ENCODE data around the gene TNKS1BP1. TPM values are rescaled to one million over a fixed set of nuclear protein-coding genes. Genes with fewer than 3 reads are reported as not detected.

The TNKS1BP1 gene
- total RNA-seq, 1 experiment from 2014 or later: 120 TPM

- Histone ChIP-seq H3K4me3 (ENCODE audit: low read depth, low read length) (no peak overlapping the region), H3K4me1 (peaks cover 20% of the 10 kb centered on the region), H3K9me3 (no peaks in the 10 kb centered on the region), H3K36me3 (ENCODE audit: control insufficient read depth, insufficient read depth, low read length) (no peaks in the 10 kb centered on the region), H3K27me3 (replicated peaks; ENCODE audit: control insufficient read depth, insufficient read depth, low read length) (no peaks in the 10 kb centered on the region)
- peaks cover 2% of the 10 kb centered on the region for H3K27me3 Mint-ChIP-seq (ENCODE audit: insufficient read depth, unreplicated experiment)
- TF ChIP-seq CTCF (IDR thresholded peaks at IDR 0.05; ENCODE audit: insufficient read depth in 1 of 2, low read depth in 1 of 2, low read length in 1 of 2, severe bottlenecking in 1 of 2, unreplicated experiment in 1 of 2): no peak
- no peak overlapping the region for H3K27ac Mint-ChIP-seq (ENCODE audit: unreplicated experiment)
- H3K4me3 Mint-ChIP-seq (ENCODE audit: unreplicated experiment): no peak overlapping the region
- intact Hi-C loops (cut with micrococcal nuclease; ENCODE audit: unreplicated experiment): no loop called here
- ChIA-PET CTCF (interaction anchor here (1.0 to 1.9 kb wide), 3 partner anchors 11 to 27 kb away, joined by 3 to 6 read pairs (median 4); no protein-coding TSS in a partner anchor), POLR2A (no interaction called here)
- BruUV-seq (replicated peaks): no TSS peak
- peaks cover 6% of the 10 kb centered on the region for H3K36me3 Mint-ChIP-seq (ENCODE audit: insufficient read depth, unreplicated experiment)
- H3K4me1 Mint-ChIP-seq (ENCODE audit: low read depth, unreplicated experiment): peaks cover 22% of the 10 kb centered on the region
- H3K9me3 Mint-ChIP-seq (ENCODE audit: unreplicated experiment): peaks cover 5% of the 10 kb centered on the region
- DNase-seq: no peak
These were observed 45.6 kb downstream of the TNKS1BP1 start for GRCh38 chr11:57279116-57279515.

GRCh38 chr11:57278721-57279095 lies 46.0 kb downstream of the TNKS1BP1 start:
- BruUV-seq (replicated peaks): no TSS peak
- intact Hi-C loops (cut with micrococcal nuclease; ENCODE audit: unreplicated experiment): loop anchor here (1.0 kb wide), 5 partner anchors 15 to 437 kb away; no protein-coding TSS in a partner anchor
- Mint-ChIP-seq H3K4me3 (ENCODE audit: unreplicated experiment) (no peak overlapping the region), H3K27ac (ENCODE audit: unreplicated experiment) (peak overlapping the region; percentile 78), H3K4me1 (ENCODE audit: low read depth, unreplicated experiment) (peaks cover 22% of the 10 kb centered on the region), H3K9me3 (ENCODE audit: unreplicated experiment) (peaks cover 9% of the 10 kb centered on the region), H3K36me3 (ENCODE audit: insufficient read depth, unreplicated experiment) (peaks cover 6% of the 10 kb centered on the region), H3K27me3 (ENCODE audit: insufficient read depth, unreplicated experiment) (peaks cover 3% of the 10 kb centered on the region)
- Histone ChIP-seq H3K4me1 (peaks cover 16% of the 10 kb centered on the region), H3K36me3 (ENCODE audit: control insufficient read depth, insufficient read depth, low read length) (no peaks in the 10 kb centered on the region), H3K27me3 (replicated peaks; ENCODE audit: control insufficient read depth, insufficient read depth, low read length) (no peaks in the 10 kb centered on the region), H3K4me3 (ENCODE audit: low read depth, low read length) (no peak overlapping the region), H3K9me3 (no peaks in the 10 kb centered on the region)
- DNase-seq: no peak
- POLR2A ChIA-PET: no interaction called here
- no peak for TF ChIP-seq CTCF (IDR thresholded peaks at IDR 0.05; ENCODE audit: insufficient read depth in 1 of 2, low read depth in 1 of 2, low read length in 1 of 2, severe bottlenecking in 1 of 2, unreplicated experiment in 1 of 2)
- CTCF ChIA-PET: interaction anchor here (1.0 to 1.9 kb wide), 4 partner anchors 11 to 27 kb away, joined by 3 to 6 read pairs (median 4); no protein-coding TSS in a partner anchor

DNA sequence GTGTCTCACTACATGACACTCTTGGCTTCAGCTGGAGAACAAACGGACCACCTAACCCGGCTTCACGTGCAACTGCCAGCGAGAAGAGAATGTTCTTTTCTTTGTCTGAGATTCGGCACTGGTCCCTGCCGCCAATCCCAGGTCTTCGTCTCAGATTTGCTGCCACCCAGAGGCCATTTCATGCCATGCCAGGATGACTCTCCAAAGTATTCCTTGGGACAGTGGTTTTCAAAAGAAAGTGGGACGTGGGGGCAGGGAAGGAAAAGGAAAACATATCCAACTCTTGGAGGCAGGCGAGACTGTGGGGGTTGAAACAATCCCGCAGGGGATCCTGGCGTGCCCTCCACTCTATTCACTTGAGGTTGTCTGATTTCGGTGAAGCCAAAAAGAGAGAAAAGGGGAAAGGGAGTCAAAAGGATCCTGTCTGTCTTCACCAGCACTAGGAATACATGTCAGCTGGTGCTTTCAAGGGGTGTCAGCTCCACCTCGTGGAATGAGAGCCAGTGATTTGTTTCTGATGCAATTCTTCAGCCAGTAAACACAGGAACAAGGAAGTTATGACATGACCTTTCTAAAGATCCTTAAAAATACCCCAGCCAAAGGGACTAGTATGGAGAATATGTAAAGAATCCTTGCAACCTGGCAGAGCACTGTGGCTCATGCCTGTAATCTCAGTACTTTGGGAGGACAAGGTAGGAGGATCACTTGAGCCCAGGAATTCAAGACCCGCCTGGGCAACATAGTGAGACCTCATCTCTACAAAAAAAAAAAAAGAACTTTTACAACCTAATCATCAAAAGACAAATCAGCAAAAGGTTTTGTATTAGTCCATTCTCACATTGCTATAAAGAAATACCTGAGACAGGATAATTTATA lies 46.7 kb downstream of the TNKS1BP1 start:
- CTCF ChIA-PET: interaction anchor here (1.0 to 1.9 kb wide), 5 partner anchors 12 to 29 kb away, joined by 3 to 6 read pairs (median 3); no protein-coding TSS in a partner anchor
- POLR2A ChIA-PET: no interaction called here
- H3K27ac Mint-ChIP-seq (ENCODE audit: unreplicated experiment): peak overlapping the region; percentile 78
- peaks cover 16% of the 10 kb centered on the region for H3K9me3 Mint-ChIP-seq (ENCODE audit: unreplicated experiment)
- peaks cover 16% of the 10 kb centered on the region for H3K4me1 Mint-ChIP-seq (ENCODE audit: low read depth, unreplicated experiment)
- peak; percentile 83 to 84 for DNase-seq
- Histone ChIP-seq H3K9me3 (no peaks in the 10 kb centered on the region; the same call in 1 of the 2 replicates), H3K36me3 (ENCODE audit: control insufficient read depth, insufficient read depth, low read length) (no peaks in the 10 kb centered on the region), H3K27me3 (replicated peaks; ENCODE audit: control insufficient read depth, insufficient read depth, low read length) (no peaks in the 10 kb centered on the region), H3K4me3 (ENCODE audit: low read depth, low read length) (peak overlapping the region; percentile 31), H3K4me1 (peaks cover 10% of the 10 kb centered on the region)
- H3K27me3 Mint-ChIP-seq (ENCODE audit: insufficient read depth, unreplicated experiment): peaks cover 3% of the 10 kb centered on the region
- H3K4me3 Mint-ChIP-seq (ENCODE audit: unreplicated experiment): peak overlapping the region; percentile 69
- intact Hi-C loops (cut with micrococcal nuclease; ENCODE audit: unreplicated experiment): loop anchor here (1.0 kb wide), 5 partner anchors 15 to 437 kb away; no protein-coding TSS in a partner anchor
- BruUV-seq (replicated peaks): TSS peak; percentile 96
- peak; percentile 80 to 93 for TF ChIP-seq CTCF (IDR thresholded peaks at IDR 0.05; ENCODE audit: insufficient read depth in 1 of 2, low read depth in 1 of 2, low read length in 1 of 2, severe bottlenecking in 1 of 2, unreplicated experiment in 1 of 2)
- peaks cover 6% of the 10 kb centered on the region for H3K36me3 Mint-ChIP-seq (ENCODE audit: insufficient read depth, unreplicated experiment)

Data from Caco-2 (cell line).